Measurements from ENCODE around the gene CFAP70.

DNA sequence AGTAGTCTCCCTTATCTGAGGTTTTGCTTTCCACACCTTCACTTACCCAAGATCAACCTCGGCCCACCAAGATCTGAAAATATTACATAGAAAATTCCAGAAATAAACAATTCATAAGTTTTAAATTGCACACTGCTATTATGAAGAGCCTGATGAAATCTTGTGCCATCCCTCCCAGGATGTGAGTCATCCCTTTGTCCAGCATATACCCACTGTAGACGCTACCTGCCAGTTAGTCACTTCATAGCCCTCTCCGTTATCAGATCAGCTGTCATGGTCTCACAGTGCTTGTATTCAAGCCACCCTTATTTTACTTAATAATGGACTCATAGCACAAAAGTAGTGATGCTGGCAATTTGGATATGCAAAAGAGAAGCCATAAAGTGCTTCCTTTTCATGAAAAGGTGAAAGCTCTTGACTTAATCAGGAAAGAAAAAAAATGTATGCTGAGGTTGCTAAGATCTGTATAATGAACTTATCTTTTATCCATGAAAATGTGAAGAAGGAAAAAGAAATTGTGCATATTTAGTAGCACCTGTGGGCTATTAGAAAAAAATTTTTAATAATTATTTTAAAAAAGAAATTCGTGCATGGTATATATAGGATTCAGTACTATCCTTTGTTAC, 96.4 kb downstream of the CFAP70 start:
- TF ChIP-seq, protein P1, sequence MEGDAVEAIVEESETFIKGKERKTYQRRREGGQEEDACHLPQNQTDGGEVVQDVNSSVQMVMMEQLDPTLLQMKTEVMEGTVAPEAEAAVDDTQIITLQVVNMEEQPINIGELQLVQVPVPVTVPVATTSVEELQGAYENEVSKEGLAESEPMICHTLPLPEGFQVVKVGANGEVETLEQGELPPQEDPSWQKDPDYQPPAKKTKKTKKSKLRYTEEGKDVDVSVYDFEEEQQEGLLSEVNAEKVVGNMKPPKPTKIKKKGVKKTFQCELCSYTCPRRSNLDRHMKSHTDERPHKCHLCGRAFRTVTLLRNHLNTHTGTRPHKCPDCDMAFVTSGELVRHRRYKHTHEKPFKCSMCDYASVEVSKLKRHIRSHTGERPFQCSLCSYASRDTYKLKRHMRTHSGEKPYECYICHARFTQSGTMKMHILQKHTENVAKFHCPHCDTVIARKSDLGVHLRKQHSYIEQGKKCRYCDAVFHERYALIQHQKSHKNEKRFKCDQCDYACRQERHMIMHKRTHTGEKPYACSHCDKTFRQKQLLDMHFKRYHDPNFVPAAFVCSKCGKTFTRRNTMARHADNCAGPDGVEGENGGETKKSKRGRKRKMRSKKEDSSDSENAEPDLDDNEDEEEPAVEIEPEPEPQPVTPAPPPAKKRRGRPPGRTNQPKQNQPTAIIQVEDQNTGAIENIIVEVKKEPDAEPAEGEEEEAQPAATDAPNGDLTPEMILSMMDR (conservative IDR thresholded peaks at IDR 0.05; ENCODE audit: low read depth, low read length), result no peak
- no peak for TF ChIP-seq EZH2 (IDR thresholded peaks at IDR 0.05; ENCODE audit: borderline replicate concordance, low read depth, low read length, poor library complexity, severe bottlenecking)
